ENCODE results near the gene PROCR.

PROCR gene

DNA sequence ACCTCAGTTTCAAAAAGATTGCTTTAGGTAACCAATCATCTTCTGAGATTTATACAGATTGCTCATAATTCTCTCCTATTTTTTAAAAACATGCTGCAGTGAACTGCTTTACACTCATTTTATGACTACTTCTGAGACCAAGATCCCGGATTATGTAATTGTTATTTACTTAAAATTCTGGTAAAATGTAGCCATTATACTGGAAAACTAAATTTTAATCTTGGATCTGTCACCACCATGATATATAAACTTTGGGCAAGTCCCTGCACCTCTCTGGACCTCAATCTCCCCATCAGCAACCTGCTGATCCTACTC is 477 bp upstream of the PROCR start:
- Histone ChIP-seq H3K4me1 (peaks cover 1% of the 10 kb centered on the region), H3K36me3 (no peaks in the 10 kb centered on the region), H3K27me3 (no peaks in the 10 kb centered on the region), H3K9me3 (no peaks in the 10 kb centered on the region), H3K4me3 (ENCODE audit: low read depth, low read length) (peak overlapping the region; percentile 47)
- TF ChIP-seq, protein P1, sequence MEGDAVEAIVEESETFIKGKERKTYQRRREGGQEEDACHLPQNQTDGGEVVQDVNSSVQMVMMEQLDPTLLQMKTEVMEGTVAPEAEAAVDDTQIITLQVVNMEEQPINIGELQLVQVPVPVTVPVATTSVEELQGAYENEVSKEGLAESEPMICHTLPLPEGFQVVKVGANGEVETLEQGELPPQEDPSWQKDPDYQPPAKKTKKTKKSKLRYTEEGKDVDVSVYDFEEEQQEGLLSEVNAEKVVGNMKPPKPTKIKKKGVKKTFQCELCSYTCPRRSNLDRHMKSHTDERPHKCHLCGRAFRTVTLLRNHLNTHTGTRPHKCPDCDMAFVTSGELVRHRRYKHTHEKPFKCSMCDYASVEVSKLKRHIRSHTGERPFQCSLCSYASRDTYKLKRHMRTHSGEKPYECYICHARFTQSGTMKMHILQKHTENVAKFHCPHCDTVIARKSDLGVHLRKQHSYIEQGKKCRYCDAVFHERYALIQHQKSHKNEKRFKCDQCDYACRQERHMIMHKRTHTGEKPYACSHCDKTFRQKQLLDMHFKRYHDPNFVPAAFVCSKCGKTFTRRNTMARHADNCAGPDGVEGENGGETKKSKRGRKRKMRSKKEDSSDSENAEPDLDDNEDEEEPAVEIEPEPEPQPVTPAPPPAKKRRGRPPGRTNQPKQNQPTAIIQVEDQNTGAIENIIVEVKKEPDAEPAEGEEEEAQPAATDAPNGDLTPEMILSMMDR (IDR thresholded peaks at IDR 0.05; ENCODE audit: low read depth, low read length), result no peak
- no peak for DNase-seq

DNA sequence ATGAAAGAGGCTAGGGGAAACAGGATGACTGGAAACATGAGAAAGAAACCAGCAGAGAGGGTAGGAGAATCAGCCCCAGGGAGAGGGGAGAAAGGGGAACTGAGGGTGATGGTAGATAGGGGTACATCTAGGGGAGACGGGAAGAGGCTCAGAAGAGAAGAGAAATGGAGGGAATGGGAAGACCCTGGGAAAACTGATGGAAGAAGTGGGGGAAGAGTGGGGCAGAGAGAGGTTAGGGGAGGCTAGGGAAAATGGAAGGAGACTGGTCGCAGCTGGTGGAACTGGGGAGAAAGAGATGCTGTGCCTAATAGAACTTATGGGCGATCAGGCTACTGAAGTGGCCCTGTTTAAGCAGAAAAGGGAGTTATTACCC is 548 bp downstream of the PROCR start:
- H3K4me3 ChIP-seq (ENCODE audit: low read depth, low read length), result peak overlapping the region; percentile 47
- no peaks in the 10 kb centered on the region for H3K9me3 ChIP-seq

DNA sequence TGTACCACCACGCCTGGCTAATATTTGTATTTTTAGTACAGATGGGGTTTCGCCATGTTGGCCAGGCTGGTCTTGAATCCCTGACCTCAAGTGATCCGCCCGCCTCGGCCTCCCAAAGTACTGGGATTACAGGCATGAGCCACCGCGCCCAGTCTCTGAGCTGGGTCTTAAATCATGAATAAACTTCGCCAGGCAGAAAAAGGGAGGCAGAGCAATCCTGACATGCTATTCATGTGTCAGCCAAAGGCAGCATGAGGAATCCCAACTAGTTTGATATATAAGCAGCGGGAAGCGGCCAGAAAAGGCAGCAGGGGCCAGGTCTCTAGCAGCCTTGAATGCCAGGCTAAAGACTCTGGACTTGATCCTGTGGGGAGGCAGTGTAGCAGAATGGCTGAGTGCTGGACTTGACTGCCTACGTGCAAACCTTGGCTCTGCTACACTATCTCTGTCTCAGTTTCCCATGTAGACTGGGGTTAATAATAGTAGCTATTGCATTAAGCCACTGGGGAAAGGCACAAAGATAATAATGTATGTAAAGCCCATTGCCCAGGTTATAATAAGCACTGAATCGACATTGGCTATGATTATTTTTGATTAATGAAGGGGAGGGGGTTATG is 1.8 kb downstream of the PROCR start:
- no peaks in the 10 kb centered on the region for H3K36me3 ChIP-seq
- H3K27me3 ChIP-seq, result no peaks in the 10 kb centered on the region
- H3K4me3 ChIP-seq (ENCODE audit: low read depth, low read length), result no peak overlapping the region
- no peaks in the 10 kb centered on the region; the same call in none of the 2 replicates for H3K4me1 ChIP-seq
- H3K9me3 ChIP-seq, result no peaks in the 10 kb centered on the region
- TF ChIP-seq, protein P1 (IDR thresholded peaks at IDR 0.05; ENCODE audit: low read depth, low read length), result no peak
- no peak for DNase-seq

More for the DNA sequence above, 548 bp downstream of the PROCR start:
- H3K4me1 ChIP-seq, result no peaks in the 10 kb centered on the region; the same call in none of the 2 replicates
- no peaks in the 10 kb centered on the region for H3K27me3 ChIP-seq
- DNase-seq, result no peak
- TF ChIP-seq, protein P1 (IDR thresholded peaks at IDR 0.05; ENCODE audit: low read depth, low read length), result no peak
- no peaks in the 10 kb centered on the region for H3K36me3 ChIP-seq

DNA sequence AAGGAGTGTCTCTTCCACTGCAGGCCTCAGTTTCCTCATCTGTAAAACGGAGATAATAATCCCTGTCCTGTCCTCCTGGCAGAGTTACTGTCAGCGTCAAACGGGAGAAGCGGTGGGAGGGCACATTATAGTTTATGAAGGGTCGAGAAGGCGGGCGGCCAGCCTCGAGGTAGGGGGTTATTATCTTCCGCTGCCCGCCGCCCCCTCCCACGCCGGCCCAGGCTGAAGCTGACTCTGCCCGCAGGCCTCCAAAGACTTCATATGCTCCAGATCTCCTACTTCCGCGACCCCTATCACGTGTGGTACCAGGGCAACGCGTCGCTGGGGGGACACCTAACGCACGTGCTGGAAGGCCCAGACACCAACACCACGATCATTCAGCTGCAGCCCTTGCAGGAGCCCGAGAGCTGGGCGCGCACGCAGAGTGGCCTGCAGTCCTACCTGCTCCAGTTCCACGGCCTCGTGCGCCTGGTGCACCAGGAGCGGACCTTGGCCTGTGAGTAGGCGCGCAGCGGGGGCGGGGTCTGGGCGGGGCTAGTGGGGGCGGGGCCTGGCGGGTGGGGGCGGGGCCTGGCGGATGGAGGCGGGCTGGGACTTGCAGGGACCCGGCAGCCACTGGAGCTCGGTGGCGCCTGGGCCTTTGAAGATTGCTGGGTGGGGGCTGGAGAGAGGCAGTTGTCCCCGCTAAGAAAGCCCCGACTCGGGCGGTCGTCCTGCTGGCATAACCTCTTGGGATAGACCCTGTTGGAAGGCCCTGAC is 2.8 kb downstream of the PROCR start:
- DNase-seq, result peak; percentile 79
- Histone ChIP-seq H3K27me3 (no peaks in the 10 kb centered on the region), H3K4me3 (ENCODE audit: low read depth, low read length) (no peak overlapping the region), H3K9me3 (no peaks in the 10 kb centered on the region), H3K36me3 (no peaks in the 10 kb centered on the region), H3K4me1 (no peaks in the 10 kb centered on the region; the same call in none of the 2 replicates)
- TF ChIP-seq, protein P1 (IDR thresholded peaks at IDR 0.05; ENCODE audit: low read depth, low read length), result no peak

DNA sequence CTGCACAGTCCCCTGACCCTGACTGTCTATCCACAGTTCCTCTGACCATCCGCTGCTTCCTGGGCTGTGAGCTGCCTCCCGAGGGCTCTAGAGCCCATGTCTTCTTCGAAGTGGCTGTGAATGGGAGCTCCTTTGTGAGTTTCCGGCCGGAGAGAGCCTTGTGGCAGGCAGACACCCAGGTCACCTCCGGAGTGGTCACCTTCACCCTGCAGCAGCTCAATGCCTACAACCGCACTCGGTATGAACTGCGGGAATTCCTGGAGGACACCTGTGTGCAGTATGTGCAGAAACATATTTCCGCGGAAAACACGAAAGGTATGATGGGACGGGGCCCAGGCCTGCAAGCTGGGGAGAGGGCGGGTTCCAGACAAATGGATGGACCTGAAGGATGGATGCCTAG is 4.3 kb downstream of the PROCR start:
- TF ChIP-seq, protein P1 (IDR thresholded peaks at IDR 0.05; ENCODE audit: low read depth, low read length), result no peak
- Histone ChIP-seq H3K36me3 (no peaks in the 10 kb centered on the region), H3K27me3 (no peaks in the 10 kb centered on the region), H3K4me1 (no peaks in the 10 kb centered on the region; the same call in none of the 2 replicates), H3K9me3 (no peaks in the 10 kb centered on the region), H3K4me3 (ENCODE audit: low read depth, low read length) (no peak overlapping the region)
- no peak for DNase-seq

All from BE2C (cell line).